ENCODE data around the gene HS3ST3A1.

The HS3ST3A1 gene

DNA sequence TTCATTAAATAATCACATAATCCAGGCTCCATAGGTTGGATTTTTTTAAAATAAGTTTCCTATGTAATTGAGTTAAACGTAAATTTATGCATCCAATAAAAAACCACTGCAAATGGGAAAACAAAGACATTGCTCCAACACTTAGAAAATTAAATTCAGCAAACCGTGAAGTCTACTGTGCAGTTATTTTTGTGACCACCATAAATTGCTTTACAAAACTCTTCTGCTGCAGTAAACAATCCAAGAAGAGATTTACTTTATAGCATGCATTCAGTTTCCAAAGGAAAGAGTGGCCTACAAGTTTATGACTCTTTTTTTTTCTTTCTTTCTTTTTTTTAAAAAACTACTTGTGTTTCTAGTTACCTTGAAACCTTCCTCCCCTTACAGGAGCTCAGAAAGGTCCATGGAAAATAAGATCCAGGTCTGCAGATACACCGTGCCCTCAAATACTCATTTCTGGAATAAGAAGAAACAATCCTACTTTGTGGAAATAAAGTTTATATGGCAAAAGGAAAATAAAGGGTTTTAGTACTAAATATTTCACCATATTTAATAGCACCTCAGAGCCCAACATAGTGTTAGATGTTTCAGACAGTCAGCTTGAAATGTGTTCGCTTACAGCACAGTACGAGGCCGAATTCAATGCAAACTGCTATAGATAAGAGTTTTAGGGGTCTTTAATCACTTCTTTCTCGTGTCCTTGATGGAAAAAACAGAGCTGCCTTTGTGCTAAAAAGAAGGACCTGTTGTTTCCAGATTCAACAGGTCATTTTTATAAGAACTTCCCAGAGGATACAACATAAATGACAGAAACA is 3.2 kb downstream of the HS3ST3A1 start:
- DNase-seq (ENCODE audit: low spot score): no peak

DNA sequence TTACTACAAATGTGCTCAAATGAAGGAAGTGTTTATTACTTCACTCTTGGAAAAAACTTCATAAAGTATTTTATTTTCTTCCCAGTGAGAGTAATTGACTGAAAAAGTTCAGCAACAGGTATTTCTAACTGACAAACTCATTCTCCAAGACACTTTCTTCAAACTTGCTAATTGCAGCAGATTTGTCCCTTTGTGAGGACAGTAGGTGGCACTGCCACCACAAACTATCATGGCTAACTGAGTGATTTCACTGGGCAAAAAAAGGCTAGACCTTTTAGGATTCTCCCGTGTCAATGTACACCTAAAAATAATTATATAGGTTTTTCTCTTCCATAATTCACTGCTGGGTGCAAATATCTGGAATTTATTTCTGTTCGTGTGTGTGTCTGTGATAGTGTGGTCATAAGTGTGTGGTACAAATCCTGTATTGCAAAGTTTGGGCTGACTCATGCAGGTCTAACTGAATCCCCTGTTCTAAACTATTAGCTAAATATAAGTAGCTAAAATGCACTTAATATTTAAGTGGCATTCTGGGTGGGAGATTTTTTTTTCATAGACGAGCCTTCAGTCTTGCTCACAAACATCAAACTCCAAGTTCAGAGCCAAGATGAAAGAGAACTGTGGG is 3.9 kb downstream of the HS3ST3A1 start:
- DNase-seq (ENCODE audit: low spot score): peak; percentile 27

DNA sequence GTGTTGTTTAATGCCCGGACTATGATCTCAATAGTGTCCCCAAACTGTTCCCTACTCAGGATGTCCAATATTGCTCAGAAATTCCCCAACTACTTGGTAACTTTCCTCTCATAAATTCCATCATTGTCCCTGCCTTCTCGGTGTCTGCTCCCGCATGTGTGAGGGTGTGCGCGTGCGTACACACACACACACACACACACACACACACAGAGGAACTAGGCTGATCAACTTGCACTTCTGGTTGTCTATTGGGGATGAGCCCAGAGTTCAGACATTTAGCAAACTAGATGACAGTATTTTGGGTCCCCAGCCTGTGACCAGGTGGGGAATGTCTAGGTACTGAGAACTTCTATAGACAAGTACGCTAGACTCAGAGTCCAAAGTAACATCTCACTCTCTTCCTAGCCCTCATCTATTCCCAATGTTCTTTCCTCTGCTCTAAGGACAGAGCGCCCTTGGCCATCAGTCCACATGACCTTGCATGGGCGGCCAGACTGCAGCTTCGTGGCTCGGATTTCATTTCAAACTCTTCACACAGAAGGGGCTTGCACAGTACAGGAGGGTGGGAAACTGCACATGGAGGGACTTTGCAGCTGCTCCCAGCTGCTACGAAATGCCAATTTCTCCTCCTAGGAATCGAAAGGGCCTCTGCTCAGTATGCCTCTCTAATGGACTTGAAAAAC is 5.3 kb downstream of the HS3ST3A1 start:
- DNase-seq (ENCODE audit: low spot score): peak; percentile 27

DNA sequence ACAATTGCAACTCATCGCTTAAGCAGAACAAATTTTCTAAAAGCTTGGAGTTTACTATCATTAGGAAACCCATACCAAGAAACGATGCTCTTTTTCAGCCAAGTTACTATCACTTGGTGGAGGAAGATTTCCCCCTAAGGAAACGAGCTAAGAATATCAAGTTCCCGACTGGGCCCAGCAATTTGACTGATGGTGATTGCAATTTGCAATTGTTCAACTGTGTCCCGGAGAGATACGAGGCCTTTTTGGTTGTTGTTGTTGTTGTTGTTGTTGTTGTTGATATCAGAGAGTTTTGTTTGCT is 6.2 kb downstream of the HS3ST3A1 start:
- DNase-seq (ENCODE audit: low spot score): no peak

DNA sequence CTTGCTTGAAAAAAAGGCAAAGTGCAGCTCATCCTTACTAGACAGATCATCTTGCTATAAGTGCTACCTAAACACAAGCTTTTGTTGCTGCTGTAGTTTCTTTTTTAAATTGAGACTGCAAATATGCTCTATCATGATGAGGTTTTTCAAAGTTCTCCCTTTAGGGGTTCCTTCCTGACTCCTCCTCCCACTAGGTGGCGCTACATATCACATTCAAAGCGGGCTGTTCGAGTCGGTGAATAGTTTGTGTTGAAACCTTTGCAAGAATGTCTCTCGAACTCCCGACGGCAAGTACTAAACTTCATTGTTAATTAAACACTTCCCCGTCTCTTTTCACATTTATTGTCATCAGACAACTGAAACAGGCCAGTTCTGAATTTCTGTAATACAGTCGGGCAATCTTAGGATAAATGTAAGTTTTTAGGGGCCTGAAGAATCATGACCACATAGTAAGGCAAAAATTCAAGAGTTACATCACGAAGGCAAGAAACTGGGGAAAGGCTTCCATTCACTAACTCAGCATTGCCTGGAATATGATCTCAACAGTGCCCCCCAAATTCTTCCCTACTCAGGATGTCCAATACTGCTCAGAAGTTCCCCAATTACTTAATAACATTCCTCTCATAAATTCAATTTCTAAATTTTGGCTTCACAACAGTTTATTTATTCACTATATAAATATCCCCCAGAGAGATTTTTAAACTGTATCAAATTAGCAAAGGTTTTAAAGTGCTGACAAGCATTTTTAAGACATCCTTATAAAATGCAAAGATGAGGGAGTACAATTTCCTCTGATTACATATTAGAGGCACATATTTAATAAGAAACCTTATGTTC is 6.7 kb downstream of the HS3ST3A1 start:
- DNase-seq (ENCODE audit: low spot score): peak; percentile 59

DNA sequence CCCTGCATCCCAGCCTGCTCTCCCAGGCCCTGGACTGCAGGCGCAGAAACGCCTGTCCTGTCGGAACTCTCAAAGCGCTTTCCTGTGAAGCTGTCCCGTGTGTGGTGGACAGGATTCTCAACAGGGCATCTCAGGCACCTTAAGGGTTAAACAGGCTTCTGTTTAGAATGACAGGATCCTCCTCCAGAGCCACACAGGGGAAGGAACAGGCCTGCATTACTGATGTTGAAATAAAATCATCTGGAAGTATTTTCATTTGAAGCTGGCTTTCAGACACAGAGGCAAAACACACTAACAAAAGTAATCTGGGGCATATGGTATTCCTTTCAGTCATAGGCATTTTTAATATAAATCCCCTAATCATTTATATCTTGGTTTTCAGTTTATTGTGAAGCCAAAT is 7.4 kb downstream of the HS3ST3A1 start:
- peak; percentile 33 for DNase-seq (ENCODE audit: low spot score)

DNA sequence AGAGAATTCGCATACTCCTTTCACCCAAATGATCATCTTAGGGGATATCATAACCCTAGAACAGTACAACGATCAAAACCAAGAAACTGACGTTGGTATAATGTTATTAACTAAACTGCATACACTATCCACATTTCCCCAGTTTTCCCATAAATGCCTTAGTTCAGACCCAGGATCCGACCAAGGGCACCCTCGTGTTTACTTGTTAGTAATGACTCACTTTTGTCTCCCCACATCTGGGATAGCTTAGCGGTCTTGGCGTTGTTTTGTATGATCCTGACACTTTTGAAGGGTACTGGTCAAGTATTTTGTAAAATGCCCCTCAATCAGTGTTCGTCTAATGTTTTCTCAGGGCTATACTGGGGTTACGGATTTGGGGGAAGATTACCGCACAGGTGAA is 8.0 kb downstream of the HS3ST3A1 start:
- DNase-seq (ENCODE audit: low spot score): peak; percentile 32

DNA sequence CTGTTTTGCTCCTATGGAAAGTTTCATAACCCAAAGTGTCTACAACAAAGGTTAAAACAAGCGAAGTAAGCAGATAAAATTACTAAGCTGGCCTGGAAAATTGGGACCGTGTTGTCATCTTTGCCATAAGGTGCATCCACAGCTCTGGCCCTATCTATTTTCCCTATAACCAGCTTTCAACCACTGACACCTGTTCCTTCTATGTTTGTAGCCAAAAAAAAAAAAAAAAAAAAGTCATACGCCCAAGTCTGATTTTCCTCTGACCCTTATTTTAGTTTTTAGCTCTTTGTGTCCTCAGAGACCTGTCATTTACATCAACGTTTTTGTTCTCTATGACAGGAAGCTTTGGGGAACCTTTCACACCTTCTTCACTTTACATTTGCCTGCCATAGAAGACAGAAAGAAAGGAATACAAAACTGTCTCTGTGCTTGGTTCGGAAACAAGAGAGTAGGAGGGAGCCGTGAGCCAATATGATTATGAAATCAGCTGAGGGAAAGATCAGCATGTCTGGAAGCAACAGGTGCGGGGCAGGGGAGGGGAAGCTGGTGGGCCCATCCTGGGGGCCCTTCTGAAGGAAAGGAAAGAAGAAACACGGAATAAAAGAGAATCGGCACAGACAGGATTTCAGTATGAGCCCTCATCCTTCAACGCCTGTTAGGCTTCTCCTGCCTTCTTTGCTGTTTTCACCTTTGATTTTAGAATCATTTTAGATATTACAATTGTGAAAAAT is 8.5 kb downstream of the HS3ST3A1 start:
- DNase-seq (ENCODE audit: low spot score): no peak

DNA sequence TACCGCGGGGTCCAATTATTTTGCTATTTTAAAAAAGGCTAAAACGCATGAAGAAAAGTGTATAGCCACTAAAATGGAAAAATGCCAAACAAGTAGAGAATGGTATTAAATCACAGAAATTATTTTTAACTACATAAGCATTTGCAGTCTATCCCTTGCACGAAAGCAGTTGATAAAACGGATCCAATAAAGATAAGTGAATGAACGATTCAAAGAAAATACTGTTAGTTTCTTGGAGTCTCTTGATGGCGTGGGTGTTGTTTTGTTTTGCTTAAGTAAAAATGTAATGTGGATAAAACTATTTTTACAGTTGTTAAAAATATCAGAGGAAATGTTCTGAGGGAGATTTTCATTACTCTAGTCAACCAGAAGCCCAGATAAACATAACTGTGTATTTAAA is 9.3 kb downstream of the HS3ST3A1 start:
- DNase-seq (ENCODE audit: low spot score): no peak

DNA sequence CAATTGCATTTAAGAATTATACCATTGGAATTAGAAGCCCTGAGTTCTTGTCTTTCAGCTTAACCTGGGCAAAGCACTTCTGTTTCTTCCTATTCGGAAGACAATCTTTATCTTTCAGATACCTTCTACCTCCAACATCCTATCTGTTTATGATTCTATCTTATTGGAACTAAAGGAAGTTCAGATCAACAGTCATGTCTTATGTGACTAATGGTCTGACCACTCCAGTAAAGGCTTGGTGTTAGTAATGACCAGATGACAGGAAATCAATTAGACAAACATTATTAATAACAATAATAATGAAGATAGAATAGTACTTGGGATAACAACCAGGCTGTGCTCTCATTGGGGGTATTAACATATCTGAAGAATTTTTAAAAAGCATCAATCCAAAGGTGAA is 11.3 kb downstream of the HS3ST3A1 start:
- DNase-seq (ENCODE audit: low spot score): no peak

DNA sequence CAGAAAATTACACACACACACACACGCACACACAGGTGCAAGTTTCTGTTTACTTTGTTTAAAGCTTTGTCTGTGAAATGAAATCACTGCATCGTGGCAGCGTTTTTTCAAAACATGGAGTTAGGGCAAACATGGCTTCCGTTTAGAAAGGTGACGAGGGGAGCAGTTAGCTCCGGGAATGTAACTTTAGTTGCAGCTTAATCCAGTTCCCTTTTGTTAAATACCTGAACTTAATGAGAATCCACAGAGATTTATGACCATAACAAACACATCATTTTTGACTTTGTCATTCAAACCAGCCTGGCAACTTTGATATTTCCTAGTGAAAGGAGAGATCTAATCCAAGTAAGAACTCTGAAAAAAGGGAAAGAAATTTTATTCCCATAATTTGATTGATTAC is 12.1 kb downstream of the HS3ST3A1 start:
- DNase-seq (ENCODE audit: low spot score): no peak

DNA sequence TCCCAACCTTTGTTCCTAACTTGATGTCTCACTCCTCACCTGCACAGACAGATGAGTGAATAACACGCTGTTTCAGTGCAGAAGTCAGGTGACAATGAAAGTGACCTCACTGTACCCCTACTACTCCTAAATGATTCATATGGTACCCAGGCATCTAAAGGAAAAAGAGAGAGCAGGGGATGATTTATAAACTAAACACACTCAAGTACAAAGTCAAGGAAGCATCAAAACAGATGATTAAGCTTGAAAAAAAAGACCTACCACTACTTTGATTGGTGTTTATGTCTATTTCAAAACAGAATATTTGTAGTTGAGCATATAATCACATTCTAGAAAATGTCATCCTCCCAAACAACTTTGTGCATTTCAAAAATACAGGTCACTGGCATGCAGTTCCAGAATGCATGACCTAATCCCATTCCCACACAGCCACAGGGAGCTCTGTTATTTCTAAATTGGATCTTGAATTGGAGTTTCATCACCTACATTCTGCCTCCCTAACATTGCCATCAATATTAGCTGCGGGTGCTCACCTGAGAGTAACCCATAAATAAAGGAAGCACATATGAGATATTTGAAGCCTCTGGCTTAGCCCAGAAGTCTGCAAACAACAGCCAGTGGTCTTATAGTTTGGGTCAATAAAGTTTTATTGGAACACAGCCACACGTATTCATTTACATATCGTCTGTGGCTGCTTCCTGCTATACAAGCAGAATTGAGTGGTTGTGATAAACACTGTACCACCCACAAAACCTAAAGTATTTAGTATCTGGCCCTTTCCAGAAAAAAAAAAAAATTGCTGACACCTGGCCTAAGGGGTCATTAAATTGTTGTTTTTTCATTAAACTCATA is 14.0 kb downstream of the HS3ST3A1 start:
- peak; percentile 47 for DNase-seq (ENCODE audit: low spot score)

DNA sequence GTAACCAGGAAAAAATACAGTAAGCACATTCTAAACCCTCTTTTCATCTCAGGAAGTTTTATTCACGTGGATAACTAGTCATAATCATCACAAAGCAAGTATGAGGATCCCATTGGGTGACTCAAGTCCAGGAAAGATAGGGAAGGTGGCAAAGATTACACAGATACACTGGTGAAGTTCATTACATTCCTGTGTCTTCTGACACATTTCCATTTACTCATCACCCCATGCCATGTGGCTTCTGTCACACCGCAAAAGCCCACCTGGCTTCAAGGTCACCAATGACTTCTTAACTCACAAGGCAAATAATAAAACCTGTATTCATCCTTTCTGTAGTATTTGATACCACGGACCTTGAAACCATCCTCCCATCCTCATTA is 17.0 kb downstream of the HS3ST3A1 start:
- DNase-seq (ENCODE audit: low spot score): no peak

DNA sequence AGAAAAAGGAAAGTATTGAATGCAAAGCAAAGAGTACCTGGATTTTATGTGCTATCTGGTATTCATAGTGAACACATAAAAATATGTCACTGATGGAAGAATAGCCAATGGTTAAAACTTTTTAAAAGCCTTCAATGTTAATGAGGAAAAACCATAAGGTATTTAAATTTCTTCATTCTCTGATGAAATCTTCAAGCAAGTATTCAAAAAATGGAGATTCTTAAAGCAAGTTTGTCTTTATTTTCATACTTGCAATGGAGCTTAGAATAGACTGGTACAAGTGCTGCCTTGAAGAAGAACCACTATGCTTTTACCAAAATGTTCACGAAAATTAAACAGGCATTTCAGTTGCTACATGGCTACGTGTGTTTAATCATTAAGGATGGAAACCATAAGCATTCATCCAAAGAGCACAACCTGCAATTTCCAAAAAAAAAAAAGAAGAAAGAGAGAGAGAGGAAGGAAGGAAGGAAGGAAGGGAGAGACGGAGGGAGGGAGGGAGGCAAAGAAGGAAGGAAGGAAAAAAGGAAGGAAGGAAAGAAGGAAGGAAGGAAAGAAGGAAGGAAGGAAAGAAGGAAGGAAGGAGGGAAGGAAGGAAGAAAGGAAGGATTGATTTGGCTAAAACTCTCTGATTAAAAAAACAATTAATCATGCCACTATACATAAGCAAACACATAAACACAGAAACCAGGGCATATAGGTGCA is 17.6 kb downstream of the HS3ST3A1 start:
- DNase-seq (ENCODE audit: low spot score): no peak

DNA sequence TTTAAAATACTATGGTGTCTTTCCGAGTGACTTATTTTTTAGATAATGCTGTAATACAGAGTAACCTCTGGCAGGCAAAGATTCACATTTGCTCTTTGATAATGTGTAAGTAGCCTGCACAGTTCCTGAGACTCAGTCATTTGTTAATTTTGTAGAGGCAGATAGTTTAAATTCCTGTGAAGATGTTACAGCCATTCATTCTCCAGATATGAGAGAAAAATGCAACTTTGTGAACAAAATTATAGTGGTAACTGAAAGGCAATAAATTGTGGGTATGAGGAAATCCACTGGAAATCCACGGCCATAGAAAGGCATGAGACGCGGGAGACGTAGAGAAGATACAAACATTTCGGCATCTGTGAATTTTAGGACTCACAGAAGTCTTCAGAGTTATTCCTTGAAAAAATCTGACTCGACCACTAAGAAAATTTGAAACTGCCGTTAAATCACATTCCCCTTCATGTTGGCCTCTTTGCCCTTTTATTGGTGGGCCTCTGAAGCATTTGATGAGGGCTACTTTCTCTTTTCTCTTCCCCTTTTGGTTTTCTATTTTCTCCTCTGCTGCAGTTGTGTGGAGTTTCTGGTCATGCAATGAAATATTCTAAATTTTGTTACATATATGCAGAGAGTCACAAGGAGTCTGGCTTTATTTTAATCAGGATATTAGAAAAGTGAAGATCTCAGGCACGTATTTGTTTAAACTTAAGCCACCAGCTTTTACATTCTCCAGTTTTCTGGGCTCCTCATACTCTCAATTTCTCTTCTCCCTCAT is 18.8 kb downstream of the HS3ST3A1 start:
- DNase-seq (ENCODE audit: low spot score): peak; percentile 28

DNA sequence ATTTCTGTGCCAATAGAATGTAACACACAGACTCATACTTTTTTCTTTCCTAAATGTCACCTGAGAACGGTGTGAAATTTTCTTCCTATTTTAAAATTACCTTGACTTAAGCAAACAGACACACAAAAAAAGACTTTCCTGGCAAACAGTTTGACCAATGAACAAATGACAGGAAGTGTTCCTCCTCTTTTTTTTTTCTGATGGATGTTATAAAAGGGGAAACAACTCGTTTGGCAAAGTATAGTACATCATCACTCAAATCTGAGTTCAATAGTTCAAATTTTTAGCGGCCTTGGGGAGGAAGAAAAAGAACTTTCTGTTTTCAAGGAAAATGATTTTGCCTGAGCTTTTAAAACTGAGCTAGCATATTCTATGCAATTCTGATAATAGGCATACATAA is 19.8 kb downstream of the HS3ST3A1 start:
- DNase-seq (ENCODE audit: low spot score): no peak

DNA sequence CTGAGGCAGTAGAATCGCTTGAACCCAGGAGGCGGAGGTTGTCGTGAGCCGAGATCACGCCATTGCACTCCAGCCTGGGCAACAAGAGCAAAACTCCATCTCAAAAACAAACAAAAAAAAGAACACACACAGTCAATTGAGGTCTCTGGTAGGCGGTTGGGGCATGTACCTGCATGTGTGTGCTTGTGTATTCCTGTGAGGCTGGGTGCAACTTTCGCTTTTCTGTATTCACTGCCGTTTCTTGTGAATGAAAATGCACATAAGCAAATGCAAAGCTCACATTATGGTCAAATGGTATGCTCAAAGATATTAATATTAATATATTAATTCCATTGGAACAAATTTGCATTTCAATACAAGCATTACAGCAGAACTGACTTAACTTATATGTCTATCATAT is 20.9 kb downstream of the HS3ST3A1 start:
- DNase-seq (ENCODE audit: low spot score): no peak

DNA sequence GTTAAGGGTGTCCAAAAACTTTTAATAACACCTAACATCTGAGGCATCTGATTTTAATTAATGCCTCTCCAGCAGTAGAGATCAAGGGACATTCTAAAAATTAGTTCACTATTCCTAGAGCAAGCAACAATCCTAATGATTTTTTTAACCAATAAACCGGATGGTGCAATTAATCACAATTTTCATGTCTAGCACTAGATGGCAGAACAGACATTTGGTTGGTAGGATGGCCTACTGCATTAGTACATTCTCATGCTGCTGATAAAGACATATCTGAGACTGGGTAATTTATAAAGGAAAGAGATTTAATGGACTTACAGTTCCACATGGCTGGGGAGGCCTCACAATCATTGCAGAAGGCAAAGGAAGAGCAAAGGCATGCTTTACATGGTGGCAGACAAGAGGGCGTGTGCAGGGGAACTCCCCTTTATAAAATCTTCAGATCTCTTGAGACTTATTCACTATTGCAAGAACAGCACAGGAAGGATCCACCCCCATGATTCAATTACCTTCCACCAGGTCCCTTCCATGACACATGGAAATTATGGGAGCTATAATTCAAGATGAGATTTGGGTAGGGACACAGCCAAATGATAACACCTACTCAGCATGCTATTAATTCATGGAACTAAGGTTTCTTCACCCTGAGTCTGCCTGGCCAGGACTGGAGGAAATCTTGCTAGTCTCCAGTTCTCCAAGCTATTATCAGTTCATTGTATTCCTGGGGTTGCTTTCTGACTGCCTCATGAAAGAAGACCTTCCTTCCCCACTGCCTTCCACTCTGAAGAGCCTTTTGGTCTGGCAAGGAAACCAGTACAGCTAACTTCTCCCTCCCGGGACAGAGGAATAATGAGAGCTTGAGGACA is 24.8 kb downstream of the HS3ST3A1 start:
- no peak for DNase-seq (ENCODE audit: low spot score)

Measured in AG20443 (cell line).